Upper lobe of left lung (tissue), 6 donors: ENCODE data around the gene TSSK6. TPM values are rescaled to one million over a fixed set of nuclear protein-coding genes. Genes with fewer than 3 reads are reported as not detected.
A peak's percentile ranks its signal among the peaks of the same experiment; 100 is the strongest.

ENCODE experiments used
- ATAC-seq, 2 donors: fragments of 200-7000 bp; cut with Tn5 transposase; one replicate each; pipeline ENCODE4 v1.9.1; 2022; ENCODE audit warnings: mild to moderate bottlenecking in 2 of 2, moderate library complexity in 2 of 2; ENCODE audit not compliant: low FRiP score in 2 of 2
- DNase-seq, 2 donors: peaks; one replicate each; pipeline ENCODE4 v3.0.0-alpha.2; 2019 to 2020
- H3K27ac ChIP-seq, 4 donors: fragments of 200-600 bp; sonication (generic); one replicate each; pipeline ENCODE4 v1.5.1; 2016 to 2019
- H3K27me3 ChIP-seq, 4 donors: fragments of 200-600 bp; sonication (generic); one replicate each; pipeline ENCODE4 v1.5.1; 2017 to 2019
- H3K36me3 ChIP-seq, 4 donors: fragments of 200-600 bp; sonication (generic); one replicate each; pipeline ENCODE4 v1.5.1; 2016 to 2019
- H3K4me1 ChIP-seq, 4 donors: fragments of 200-600 bp; sonication (generic); one replicate each; pipeline ENCODE4 v1.5.1; 2018 to 2019
- H3K4me3 ChIP-seq, 4 donors: fragments of 200-600 bp; sonication (generic); one replicate each; pipeline ENCODE4 v1.5.1; 2017 to 2019; ENCODE audit warnings: mild to moderate bottlenecking in 2 of 4, moderate library complexity in 1 of 4
- H3K9me3 ChIP-seq, 4 donors: fragments of 200-600 bp; sonication (generic); one replicate each; pipeline ENCODE4 v1.5.1; 2018 to 2019
- EP300 ChIP-seq, 4 donors: sonication (generic); formaldehyde crosslinking; IDR thresholded peaks; one replicate each; pipeline ENCODE4 v1.5.1; 2017; ENCODE audit warnings: antibody characterized with exemption in 4 of 4, control low read depth in 2 of 4
- POLR2A ChIP-seq, 4 donors: fragments of 450-650 bp; IDR thresholded peaks; one replicate each; pipeline ENCODE4 v1.5.1; 2016 to 2017; ENCODE audit warnings: antibody characterized with exemption in 4 of 4, mild to moderate bottlenecking in 2 of 4
- POLR2AphosphoS5 ChIP-seq, 2 donors: sonication (generic); formaldehyde crosslinking; IDR thresholded peaks; one replicate each; pipeline ENCODE4 v1.5.1; 2017; ENCODE audit warnings: antibody characterized with exemption in 2 of 2
- WGBS, 2 donors: methylation state at CpG; one replicate each; pipeline ENCODE4 v1.1.5; 2017 to 2018; 5-methylcytosine and 5-hydroxymethylcytosine counted together
- total RNA-seq, 6 donors: library from RNA; depleted of rRNA in 4 of 6; stranded (reverse); fragments of >200 nt in 4 of 6; gene quantifications; one replicate each; pipeline versions ENCODE4 v1.1.0 to v1.2.1, GENCODE V29; 2016 to 2021
- TF ChIP-seq, protein P1 (sequence below), 6 experiments: fragments of 450-650 bp in 4 of 6; fragments of 200-600 bp in 2 of 6; sonication (generic) in 2 of 6; IDR thresholded peaks; one replicate each; pipeline ENCODE4 v1.5.1; 2016 to 2019; ENCODE audit warnings: antibody characterized with exemption in 6 of 6
- donor health status: DM: no; HTN: no; CAD: no; lungs with moderate emphysema.
- donor health status: DM: no; HTN: yes; CAD: no; lungs with severe emphysema.

TSSK6 gene
- total RNA-seq, 6 donors from 2014 or later: 1.7 to 7.3 (median 3.1) TPM

DNA sequence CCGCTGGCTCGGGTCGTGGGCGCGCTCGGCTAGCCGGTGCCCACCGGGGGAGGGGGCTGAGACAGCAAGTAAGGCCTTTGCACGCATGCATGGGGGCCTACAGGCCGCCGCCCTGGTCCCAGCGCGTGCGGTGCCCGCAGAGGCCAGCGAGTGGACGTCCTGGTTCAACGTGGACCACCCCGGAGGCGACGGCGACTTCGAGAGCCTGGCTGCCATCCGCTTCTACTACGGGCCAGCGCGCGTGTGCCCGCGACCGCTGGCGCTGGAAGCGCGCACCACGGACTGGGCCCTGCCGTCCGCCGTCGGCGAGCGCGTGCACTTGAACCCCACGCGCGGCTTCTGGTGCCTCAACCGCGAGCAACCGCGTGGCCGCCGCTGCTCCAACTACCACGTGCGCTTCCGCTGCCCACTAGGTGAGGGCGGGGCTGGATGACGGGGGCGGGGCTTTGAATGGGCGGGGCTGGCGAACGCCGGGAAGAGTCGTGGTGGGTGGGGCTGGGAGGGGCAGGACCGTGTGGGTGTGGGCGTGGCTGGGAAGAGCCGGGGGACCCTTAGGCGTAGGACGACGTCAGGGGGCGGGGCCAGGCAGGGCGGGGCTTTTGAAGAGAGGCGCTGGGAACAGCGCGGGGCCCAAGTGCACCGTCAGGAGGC, 24.8 kb upstream of the TSSK6 start:
- peaks cover 19 to 40% (median 30%) of the 10 kb centered on the region in 4 donors for H3K4me1 ChIP-seq
- no peak overlapping the region for H3K27ac ChIP-seq
- no peaks in the 10 kb centered on the region for H3K36me3 ChIP-seq
- DNase-seq: peak; percentile 73 to 94
- peak in 1 of 2 donors; percentile 46 for ATAC-seq
- peak overlapping the region in 3 of 4 donors; percentile 12 to 34 (median 24) for H3K4me3 ChIP-seq
- TF ChIP-seq, protein P1, sequence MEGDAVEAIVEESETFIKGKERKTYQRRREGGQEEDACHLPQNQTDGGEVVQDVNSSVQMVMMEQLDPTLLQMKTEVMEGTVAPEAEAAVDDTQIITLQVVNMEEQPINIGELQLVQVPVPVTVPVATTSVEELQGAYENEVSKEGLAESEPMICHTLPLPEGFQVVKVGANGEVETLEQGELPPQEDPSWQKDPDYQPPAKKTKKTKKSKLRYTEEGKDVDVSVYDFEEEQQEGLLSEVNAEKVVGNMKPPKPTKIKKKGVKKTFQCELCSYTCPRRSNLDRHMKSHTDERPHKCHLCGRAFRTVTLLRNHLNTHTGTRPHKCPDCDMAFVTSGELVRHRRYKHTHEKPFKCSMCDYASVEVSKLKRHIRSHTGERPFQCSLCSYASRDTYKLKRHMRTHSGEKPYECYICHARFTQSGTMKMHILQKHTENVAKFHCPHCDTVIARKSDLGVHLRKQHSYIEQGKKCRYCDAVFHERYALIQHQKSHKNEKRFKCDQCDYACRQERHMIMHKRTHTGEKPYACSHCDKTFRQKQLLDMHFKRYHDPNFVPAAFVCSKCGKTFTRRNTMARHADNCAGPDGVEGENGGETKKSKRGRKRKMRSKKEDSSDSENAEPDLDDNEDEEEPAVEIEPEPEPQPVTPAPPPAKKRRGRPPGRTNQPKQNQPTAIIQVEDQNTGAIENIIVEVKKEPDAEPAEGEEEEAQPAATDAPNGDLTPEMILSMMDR (IDR thresholded peaks at IDR 0.05): no peak
- TF ChIP-seq POLR2AphosphoS5 (IDR thresholded peaks at IDR 0.05): no peak
- no peak for TF ChIP-seq POLR2A (IDR thresholded peaks at IDR 0.05)
- TF ChIP-seq EP300 (IDR thresholded peaks at IDR 0.05): no peak
- H3K27me3 ChIP-seq: peaks cover 3 to 48% (median 31%) of the 10 kb centered on the region in 4 donors
- 14 to 31% methylated on average over 19 to 22 of the region's 74 CpGs for WGBS, 2 donors
- no peaks in the 10 kb centered on the region for H3K9me3 ChIP-seq

DNA sequence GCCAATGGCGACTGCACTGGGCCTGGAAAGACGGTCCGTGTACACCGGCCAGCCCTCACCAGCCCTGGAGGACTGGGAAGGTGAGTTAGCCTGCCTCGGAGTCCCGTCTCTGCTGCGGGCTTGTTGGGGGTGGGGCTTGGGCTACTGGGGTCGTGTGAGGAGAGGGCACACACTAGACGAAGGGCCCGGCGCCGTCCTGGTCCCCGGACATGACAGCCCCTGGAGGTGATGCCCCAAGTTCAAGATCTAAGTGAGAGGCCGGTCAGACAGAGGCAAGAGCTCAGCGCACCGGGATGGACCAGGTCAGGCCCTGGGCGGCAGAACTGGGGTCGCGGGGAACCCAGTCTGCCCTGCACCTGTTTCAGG, 24.3 kb upstream of the TSSK6 start:
- H3K4me1 ChIP-seq: peaks cover 19 to 40% (median 30%) of the 10 kb centered on the region in 4 donors
- 26 to 49% methylated on average over 11 to 19 of the region's 19 CpGs for WGBS, 2 donors
- TF ChIP-seq POLR2AphosphoS5 (IDR thresholded peaks at IDR 0.05) (no peak), POLR2A (IDR thresholded peaks at IDR 0.05) (no peak), EP300 (IDR thresholded peaks at IDR 0.05) (no peak)
- TF ChIP-seq, protein P1 (IDR thresholded peaks at IDR 0.05): no peak
- H3K9me3 ChIP-seq: no peaks in the 10 kb centered on the region
- peaks cover 3 to 48% (median 31%) of the 10 kb centered on the region in 4 donors for H3K27me3 ChIP-seq
- H3K36me3 ChIP-seq: no peaks in the 10 kb centered on the region
- DNase-seq: no peak
- no peak overlapping the region for H3K4me3 ChIP-seq
- no peak overlapping the region for H3K27ac ChIP-seq
- ATAC-seq: no peak

DNA sequence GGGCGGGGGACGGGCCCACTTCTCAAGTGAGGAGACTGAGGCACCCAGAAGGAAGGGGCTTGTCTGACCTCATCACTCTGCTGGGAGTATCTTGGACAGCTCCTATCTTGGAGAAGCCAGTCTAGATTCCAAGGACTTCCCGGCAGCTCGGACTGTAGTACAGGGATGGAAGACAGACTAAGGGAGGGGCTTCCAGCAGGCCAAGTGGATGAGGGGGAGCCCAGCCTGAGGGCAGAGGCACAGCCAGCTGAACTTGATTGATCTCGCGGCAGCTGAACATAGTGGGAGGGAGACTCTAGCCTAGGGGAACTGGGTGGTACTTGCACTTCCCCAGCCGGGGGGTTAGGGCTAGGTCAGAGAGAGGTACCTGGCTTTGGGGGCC, 23.4 kb upstream of the TSSK6 start:
- Histone ChIP-seq H3K36me3 (no peaks in the 10 kb centered on the region), H3K4me1 (peaks cover 19 to 40% (median 30%) of the 10 kb centered on the region in 4 donors), H3K27ac (no peak overlapping the region), H3K9me3 (no peaks in the 10 kb centered on the region), H3K27me3 (peaks cover 3 to 48% (median 31%) of the 10 kb centered on the region in 4 donors), H3K4me3 (no peak overlapping the region)
- ATAC-seq: peak in 1 of 2 donors; percentile 14
- TF ChIP-seq POLR2A (IDR thresholded peaks at IDR 0.05) (no peak), POLR2AphosphoS5 (IDR thresholded peaks at IDR 0.05) (no peak), EP300 (IDR thresholded peaks at IDR 0.05) (no peak)
- TF ChIP-seq, protein P1 (IDR thresholded peaks at IDR 0.05): no peak
- no peak for DNase-seq
- WGBS, 2 donors: 29 to 33% methylated on average over 3 to 7 of the region's 7 CpGs

DNA sequence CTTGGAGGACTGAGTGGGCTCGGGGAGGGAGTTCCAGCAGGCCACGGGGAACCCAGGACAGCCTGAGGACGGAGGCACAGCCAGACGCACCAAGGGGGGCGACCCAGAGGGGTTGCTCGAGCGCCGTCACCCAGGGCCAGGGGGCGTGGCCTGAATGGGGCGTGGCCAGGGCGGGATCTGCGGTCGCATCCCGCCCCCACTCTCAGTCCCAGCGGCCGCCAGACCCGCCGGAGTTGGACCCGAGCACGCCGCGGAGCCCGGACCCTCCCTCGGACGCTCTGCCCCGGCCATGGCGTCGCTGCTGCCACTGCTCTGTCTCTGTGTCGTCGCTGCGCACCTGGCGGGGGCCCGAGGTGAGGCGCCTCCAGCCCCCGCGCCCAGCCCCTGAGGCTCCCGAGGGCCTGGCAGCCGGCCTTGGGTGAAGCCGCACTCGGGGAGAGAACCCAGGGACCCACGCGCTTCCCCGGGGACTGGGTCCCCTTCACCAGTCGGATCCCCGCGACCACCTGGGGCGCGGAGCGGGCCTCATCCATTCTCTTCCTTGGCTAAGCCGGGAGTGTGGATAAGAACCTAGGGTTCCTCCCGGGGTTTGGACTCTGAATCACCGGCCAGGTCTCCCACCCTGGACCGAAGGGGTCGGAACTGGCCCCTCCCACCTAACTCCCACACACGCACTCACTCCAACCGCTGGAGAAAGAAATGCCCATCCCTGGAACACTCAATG, 22.9 kb upstream of the TSSK6 start, which contains the start of gene CILP2:
Gene CILP2 (plus strand): TSS at position 205 of the 724 bp plus-strand sequence. CDS start 85 bp downstream, at position 290.
- Histone ChIP-seq H3K36me3 (no peaks in the 10 kb centered on the region), H3K4me3 (peak within 1 kb of the TSS in 3 of 4 donors; percentile 21 to 35 (median 34)), H3K27me3 (peaks cover 3 to 48% (median 31%) of the 10 kb centered on the region in 4 donors), H3K4me1 (peaks cover 19 to 40% (median 30%) of the 10 kb centered on the region in 4 donors), H3K27ac (no peak within 1 kb of the TSS), H3K9me3 (no peaks in the 10 kb centered on the region)
- ATAC-seq: peak in 1 of 2 donors; percentile 51
- DNase-seq: peak in 1 of 2 donors; percentile 93
- 8 to 20% methylated on average over 1 to 19 of the region's 56 CpGs for WGBS, 2 donors
- TF ChIP-seq POLR2A (IDR thresholded peaks at IDR 0.05): no peak
- TF ChIP-seq, protein P1 (IDR thresholded peaks at IDR 0.05): peak in 2 of 6 experiments; percentile 15 to 16
